NCI-H774 (cell line): ENCODE measurements around the gene AHI1.

ENCODE experiments used
- DNase-seq: peaks from one replicate; lab custom pipeline; 2025; lab: John Stamatoyannopoulos, UW

AHI1 gene

DNA sequence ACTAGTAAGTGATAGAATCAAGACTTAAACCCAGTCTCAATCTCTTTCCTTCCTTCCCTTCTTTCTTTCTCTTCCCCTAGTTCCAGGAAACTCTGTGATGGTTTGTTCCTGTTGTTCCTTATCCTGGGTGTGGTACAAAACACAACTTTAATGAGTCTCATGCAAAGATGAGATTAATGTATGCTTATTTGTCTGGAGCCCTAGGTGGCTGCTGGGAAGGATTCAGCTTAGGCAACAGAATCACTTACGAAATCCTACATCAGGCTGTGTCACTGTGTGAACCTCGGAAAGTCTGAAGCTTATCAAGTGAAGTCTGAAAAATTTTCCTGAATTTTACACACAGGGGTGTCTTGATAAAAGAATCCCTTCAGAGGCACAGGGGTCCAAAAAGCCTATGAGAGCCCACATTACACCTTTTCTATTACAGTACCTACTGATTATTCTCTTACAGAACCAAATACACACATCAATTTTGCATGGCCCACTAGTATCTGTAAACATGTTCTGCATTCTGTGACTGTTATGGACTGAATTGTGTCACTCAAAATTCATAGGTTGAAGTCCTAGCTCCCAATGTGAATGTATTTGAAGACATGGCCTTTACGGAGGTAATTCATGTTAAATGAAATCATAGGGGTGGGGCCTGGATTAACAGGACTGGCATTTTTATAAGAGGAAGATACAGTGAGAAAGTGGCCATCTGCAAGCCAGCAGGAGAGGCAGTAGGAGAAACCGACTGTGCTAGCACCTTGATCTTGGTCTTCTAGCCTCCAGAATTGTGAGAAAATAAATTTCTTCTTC, 171.7 kb downstream of the AHI1 start:
- no peak for DNase-seq

DNA sequence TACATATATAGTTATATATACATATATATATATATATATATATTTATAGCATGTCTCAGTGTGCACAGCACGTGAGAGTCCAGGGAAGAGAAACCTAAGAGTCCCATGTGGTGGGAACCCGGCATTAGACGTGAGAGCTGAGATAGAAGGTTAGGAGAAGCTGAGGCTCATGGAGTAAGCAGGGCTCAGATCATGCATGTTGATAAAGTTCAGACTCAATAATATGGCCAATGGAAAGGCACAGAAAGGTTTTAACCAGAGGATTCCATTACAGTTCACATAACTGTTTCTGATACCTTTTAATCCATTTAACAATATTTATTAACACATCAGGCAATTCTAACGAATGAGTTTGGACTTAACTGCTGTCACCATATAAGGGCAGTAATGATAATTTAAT, 173.0 kb downstream of the AHI1 start:
- DNase-seq = no peak

DNA sequence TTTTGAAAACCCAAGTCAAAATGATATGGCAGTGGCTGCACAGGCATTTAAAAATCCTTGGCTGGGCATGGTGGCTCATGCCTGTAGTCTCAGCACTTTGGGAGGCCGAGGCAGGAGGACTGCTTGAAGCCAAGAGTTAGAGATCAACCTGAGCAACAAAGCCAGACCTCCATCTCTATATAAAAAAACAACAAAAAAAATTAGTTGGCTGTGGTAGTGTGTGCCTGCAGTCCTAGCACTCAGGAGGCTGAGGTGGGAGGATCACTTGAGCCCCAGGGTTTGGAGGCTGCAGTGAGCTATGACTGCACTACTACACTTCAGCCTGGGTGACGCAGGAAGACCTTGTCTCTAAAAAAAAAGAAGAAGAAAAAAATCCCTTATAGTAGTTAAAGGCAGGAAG, 173.6 kb downstream of the AHI1 start:
- DNase-seq = no peak

DNA sequence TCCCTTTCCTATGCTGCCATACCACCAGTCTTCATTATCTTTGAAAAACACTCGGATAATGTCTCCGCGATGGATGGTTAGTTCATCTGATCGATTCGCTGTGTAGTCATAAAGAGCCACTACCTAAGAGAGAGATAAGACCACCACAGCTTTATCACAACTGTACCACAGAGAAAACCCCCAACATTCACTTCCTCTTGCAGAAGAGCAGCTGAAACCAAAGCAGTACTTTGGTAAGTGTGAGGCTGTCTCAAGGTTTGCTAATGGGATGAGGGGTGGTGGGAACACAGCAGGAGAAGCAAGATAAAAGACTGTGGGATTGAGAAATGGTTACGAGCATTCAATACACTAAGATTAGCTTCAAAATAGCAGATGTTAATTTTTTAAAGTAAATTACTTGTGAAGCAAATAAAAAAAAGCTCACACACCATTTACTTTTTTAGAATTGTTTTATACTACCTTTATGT, 174.3 kb downstream of the AHI1 start:
- no peak for DNase-seq

DNA sequence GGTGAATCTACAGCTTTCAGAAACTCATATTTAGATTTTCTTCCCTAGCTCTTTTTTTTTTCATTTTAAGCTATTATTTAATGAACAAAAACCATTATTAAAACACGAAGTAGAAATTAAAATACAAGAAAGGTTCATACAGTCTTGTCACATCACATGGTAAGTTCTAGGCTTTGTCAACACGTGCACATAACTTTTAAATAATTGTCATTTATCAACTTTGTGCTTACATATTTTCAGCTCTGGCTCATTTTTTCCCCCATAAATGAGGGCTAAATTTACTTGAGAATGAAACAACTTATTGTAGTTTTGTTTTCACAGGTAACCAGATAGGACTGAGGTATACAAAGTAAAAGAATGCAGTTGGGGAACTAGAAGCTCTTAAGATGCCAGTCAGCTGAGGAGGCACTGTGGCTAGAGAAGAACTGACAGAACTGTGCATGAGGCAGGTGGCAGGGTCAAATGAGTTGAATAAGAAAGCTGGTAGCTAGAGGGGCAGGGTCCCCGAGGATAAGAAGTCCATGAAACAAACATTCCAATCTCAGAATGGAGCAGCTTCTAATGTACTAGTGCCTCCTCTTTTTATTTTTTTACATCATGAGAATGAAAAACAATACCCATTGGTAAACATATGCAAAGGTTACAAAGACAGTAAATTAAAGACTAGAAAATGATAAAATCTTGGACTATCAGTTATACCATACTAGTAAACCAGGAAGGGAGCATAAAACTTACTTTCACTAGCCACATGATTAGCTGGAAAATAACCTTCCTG, 174.9 kb downstream of the AHI1 start:
- no peak for DNase-seq

DNA sequence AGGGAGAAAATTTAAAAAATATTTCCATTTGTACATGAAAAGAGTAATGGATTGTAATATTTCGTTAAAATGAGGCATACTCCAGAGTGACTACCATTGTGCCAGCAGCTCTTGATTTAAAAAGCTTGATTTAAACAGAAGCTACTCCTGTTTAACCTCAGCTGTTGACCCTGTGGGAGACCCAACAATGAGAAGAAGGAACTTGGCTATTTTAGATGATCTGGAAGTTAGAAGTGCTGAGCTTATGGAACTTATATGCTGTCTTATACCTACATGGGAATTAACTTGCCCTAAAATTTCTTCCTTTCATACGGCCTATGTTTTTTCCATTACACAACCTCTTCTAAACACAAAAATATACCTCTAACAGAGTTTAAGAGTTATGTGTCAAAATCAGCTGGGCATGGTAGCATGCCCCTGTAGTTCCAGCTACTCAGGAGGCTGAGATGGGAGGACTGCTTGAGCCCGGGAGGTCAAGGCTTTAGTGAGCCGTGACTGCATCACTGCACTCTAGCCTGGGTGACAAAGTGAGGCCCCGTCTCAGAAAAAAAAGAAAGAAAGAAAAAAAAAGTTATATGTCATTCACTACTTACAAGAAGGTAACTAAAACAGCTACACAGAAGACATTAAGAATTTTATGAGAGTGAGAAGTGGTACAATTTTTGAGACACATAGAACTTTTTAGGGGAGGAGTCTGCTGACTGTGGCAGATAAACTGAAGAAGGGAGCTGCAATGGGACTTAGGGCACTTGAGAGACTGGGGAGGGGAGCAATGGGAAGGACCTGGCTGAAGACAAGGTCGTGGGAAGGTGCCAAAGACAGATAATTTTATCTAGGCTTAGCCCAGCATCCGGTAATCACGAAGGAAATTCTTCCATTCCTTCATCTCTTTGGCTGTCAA, 176.6 kb downstream of the AHI1 start:
- no peak for DNase-seq

DNA sequence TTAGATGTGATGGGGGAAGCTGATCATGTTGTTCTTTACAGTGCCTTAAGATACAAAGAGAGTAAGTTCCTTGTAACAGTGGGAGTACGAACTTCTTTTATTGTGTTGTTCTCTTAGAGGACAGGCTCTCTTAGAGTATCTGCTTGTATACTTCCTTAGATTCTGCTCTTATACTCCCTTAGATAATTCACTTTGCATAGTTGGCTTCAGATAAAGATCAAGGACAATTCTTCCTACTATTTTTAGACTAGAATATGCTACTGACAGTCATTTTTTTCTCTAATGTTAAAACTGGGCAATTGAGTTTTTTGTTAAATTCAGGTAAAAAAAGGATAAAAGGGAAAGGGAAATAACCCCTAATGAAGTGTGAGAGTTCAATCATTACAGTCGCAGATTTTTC, 177.7 kb downstream of the AHI1 start:
- no peak for DNase-seq

DNA sequence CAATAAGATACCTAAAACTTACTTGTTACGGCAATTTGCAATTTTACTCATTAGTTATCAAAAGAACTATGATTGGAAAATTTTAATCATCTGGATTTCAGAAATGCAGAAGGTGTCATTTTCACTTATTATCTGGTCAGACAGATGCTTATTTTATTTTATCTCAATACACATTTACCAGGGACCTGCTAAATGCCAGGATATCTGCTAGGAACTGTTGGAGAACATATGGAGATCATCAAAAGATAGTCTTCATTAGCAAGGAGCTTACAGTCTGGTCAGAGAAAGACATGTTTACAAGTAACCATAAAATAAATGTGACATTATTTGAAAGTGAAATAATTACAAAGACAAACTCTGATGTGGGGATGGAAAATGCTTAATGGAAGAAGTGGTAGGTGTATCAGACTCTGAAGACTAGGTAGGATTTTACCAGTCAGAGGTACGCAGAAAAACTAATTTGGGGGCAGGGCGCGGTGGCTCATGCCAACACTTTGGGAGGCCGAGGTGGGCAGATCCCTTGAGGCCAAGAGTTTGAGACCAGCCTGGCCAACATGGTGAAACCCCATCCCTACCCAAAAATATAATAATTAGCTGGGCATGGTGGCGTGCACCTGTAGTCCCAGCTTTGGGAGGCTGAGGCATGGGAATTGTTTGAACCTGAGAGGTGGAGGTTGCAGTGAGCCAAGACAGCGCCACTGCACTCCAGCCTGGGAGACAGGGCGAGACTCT, 178.6 kb downstream of the AHI1 start:
- no peak for DNase-seq

DNA sequence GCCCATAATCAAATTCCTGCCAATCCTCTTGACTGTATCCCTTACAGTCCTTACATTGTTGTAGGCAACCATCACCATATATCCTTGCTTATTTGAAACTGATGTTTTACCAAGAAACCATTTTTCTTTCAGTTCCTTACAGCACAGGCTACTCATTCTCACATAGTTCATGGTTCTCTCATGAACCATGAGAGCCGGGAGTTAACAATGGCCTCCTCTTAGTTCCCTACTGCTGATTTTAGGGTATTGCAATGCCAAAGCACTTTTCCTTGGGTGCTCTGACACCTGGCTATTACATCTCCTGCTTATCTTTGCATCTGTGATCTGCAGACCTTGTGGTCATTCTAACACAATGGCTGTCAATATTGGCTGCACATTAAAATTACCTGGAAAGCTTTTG, 183.0 kb downstream of the AHI1 start:
- no peak for DNase-seq

DNA sequence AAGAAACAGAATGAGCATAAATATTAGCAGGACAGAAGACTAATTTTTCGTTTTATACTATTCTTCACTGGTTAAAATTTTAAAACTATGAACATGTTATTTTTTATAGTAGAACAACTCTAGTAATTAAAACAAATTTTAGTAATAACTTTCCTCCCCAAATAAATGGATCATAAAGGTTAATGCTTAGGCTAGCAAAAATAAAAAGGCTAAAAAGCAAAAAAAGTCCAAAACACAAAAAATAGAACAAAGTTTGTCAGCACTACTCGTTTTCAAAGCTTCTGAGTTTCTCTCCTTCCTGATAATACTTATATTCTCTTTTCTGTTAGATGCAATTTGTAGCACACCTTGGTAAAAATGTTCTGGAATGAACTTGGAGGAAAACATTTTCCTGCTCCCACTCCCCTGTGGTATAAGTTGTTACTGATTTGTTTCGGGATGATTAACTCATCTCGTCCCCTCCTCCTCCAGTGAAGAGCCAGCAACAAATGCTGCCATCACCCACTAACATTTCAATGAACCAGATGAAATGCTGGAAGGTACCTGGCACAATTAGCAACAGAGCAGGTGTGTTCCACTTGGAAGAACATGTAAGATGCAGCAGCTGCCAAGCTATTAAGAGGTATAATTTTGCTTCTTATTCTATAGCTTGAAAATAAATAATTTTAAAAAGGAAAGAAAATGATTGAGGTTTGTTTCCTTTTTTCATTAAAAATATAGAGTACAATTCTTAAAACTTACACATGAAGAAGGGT, 185.9 kb downstream of the AHI1 start:
- peak; percentile 60 for DNase-seq

DNA sequence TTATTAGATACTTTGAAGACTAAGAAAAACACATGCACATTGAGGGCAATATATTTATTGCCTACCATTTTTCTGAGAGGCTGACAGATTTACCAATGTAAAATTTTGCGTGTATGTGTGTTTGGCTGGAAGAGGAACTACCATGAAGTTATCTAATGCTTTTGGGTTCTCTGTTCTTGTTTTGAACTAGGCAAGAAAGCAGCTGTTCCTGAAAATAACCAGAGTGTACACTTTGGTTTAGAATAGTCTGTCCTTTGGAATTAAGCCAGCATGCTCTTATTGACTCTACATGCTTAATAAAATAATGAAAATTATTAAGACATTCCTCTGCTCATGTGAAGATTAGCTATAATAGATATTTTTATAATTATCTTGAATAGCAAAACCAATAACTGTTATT, 187.2 kb downstream of the AHI1 start:
- DNase-seq = no peak

DNA sequence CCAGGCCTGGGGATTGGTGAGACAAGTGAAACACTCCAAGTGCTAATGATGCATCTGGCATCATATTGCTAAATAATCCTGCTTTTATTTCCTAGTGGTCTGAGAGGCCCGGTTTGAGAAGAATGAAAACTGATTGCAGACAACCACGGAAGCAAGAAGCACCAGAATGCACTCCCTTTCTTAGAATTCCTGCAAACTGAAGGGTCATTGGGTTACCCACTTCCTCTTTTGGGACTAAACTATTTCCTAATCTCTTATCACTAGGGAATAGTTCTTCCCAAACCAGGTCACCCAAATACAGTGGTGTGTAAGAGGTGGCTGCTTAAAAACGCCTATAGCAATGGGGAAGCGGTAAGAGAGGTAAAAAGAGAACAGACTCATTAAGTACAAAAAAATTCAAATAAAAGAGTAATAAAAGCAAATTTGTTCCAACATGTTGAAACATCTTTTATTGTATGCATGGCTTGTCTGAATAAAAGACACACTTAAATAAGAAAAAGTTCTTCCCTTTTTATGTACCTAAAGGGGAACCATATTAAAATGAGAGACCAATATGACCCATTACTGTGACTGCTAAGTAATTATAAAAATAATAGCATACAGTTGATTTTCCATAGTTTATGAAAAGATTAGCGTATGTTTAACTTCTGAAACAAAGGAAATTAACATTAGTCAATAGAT, 190.7 kb downstream of the AHI1 start:
- no peak for DNase-seq

DNA sequence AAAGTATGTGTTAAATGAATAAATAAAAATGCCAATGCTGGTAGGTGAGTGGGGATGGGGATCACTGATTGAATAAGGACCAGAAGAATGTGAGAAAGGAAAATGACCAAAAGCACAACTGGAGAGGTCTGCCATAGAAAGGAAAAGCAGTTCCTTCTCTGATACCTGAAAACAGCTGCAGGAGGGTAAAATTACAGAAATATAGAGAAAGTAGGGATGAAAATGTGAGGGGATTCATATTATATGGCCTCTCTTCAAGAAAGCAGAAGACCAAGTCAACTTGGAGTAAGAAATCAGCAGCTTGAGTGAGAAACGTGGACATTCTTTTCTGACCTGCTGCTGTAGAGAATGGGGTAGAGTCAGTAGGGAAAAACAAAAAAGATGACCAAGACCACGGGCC, 191.4 kb downstream of the AHI1 start:
- DNase-seq = no peak

DNA sequence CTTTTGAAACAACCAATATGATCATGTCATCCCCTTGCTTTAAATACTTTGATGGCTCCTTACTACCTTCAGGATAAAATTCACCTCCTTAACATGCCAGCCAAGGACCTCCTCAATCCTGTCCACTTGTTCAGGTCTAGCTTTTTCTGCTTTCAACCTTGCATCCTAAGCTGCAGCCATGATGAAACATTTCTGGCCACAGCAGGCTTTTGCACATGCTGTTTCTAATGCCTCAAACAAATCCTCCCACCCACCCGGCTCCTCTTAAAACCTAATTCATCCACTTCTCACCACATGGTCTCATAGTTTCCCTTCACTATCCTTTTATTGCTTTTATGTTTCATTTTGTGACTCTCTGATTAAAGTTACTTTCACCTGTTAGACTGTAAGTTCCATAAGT, 191.9 kb downstream of the AHI1 start:
- no peak for DNase-seq

DNA sequence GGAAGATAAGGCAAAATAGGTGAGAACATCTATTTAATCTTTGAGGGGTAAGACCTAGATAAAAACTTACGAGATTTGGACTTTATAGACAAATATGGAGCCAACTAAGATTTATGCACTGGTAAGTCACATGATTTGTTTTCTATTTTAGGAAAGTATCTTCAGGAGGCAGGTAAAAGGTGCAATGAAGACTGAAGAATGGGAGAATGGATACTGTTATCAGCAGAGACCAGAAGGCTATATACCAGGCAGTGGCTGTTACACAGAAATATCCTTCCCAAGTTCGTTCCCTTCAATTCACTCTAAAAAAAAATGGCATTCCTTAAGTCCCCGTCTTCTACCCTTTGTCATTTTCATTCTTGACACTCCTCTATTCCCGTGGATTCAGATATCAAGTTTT, 192.7 kb downstream of the AHI1 start:
- no peak for DNase-seq

DNA sequence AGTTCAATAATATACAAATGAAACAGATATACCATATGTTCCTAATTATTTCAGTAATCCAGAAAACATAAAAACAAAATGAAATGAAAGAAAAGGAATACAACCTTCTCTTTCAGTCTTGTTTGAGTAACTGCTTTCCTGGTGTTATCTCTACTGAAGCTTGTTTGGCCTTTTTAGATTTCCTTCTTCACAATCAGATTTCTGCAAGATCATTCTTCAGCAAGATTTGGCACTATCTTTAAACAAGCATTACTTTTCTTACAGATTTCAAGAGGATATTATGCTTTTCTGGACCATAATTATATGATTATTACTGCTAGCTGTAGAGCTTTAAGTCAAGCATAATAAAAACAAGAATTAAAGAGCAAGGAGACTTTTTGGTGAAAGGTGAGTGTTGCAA, 196.2 kb downstream of the AHI1 start:
- DNase-seq = no peak

DNA sequence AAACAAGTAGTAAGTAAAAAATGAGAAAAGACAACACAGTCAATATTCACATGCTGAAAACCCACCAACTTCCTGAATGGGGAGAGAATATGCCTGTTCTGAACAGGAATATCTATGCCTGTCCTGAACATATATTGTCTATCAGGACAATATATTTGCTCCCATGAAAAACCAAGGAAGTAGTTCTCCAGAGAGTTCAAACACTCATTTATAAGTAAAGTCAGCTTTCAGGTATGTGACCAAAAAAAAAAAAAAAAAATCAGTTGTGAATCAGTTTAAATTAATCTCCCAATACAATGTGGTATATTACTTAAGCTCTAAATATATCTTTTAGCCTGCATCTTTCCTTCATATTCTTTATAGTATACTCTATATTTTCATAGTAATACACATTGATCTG, 197.0 kb downstream of the AHI1 start:
- no peak for DNase-seq

DNA sequence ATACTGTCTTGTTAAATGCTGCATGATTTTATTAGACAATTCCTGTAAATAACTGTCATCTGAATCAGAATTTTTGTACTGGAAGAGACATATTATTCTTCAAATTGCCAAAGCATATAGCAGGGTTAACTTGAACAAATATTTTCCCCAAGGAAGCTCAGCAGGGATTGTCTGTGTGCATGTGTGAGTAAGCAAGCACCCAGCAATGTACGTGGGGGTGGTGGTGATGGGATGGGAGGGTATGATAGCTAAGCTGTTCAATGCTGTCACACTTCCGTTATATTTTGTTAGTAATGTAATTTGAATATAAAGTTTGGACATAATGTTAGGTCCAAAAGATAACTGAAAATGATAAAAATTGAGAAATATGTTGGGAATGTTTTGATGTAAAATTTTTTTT, 198.3 kb downstream of the AHI1 start:
- DNase-seq = no peak

DNA sequence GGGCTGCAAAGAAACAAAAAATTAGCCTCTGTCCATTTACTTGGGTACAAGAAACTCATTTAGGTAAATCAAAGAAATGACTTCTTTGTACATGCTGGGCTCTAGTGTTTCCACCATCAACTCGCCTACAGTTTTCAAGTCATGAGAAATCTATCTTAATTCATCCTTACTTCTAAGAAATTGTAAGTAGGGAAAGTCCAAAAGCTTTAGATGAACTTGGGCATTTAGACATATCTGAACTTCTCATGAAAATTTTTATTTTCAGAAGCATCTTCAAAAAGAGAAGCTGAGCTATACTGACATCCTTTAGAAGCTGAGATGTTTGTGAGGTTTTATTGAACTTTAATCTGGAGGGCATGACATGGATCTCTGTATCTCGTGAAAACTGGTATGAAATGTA, 199.1 kb downstream of the AHI1 start:
- no peak for DNase-seq

DNA sequence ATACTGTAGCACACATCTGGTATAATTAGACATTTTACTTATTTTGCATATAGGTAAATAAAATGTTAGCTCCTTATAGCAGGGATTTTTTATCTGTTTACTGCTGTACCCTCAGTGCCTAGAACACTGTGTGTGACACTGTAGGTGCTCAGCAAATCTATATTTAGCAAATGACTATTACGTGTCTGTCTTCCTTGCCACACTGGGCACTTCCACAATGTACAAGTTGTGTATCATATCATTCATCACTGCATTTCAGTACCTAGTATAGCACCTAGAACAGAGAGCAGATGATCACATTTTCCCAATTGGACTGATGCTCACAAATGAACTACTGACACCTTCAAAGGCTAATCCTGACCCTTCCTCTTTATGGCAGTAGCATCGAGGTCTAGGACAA, 200.8 kb downstream of the AHI1 start:
- no peak for DNase-seq
